Endothelial cell (in vitro differentiated cells): ENCODE measurements around the gene PLA2R1. TPM values are rescaled to one million over a fixed set of nuclear protein-coding genes. Genes with fewer than 3 reads are reported as not detected.

ENCODE experiments used
- DNase-seq: peaks from one replicate; pipeline ENCODE4 v3.0.0; 2021; ENCODE audit warnings: low spot score
- H3K27ac Mint-ChIP-seq: one replicate; pipeline ENCODE4 v1.8.0; 2021; ENCODE audit warnings: mixed read lengths, inconsistent platforms; ENCODE audit not compliant: unreplicated experiment
- H3K27me3 Mint-ChIP-seq: one replicate; pipeline ENCODE4 v1.8.0; 2021; ENCODE audit warnings: mild to moderate bottlenecking, moderate library complexity, mixed read lengths, inconsistent platforms; ENCODE audit not compliant: unreplicated experiment
- H3K36me3 Mint-ChIP-seq: one replicate; pipeline ENCODE4 v1.8.0; 2021; ENCODE audit warnings: mild to moderate bottlenecking, low read depth, mixed read lengths, inconsistent platforms; ENCODE audit not compliant: unreplicated experiment
- H3K4me1 Mint-ChIP-seq: one replicate; pipeline ENCODE4 v1.8.0; 2021; ENCODE audit warnings: mild to moderate bottlenecking, mixed read lengths, inconsistent platforms; ENCODE audit not compliant: unreplicated experiment
- H3K4me3 Mint-ChIP-seq: one replicate; pipeline ENCODE4 v1.8.0; 2021; ENCODE audit warnings: mild to moderate bottlenecking, mixed read lengths, inconsistent platforms; ENCODE audit not compliant: unreplicated experiment
- H3K9me3 Mint-ChIP-seq: one replicate; pipeline ENCODE4 v1.8.0; 2021; ENCODE audit warnings: mixed read lengths, inconsistent platforms; ENCODE audit not compliant: unreplicated experiment
- total RNA-seq: library from RNA; stranded (reverse); fragmentation: NEBNext Ultra II Directional; extraction: Animal tissue kit (Norgen Biotek cat#: 25700); gene quantifications from one replicate; pipeline ENCODE4 v1.2.1, GENCODE V29; 2021; ENCODE audit not compliant: unreplicated experiment
- TF ChIP-seq, protein P1 (sequence below): fragments of 200-600 bp; sonication (generic); IDR thresholded peaks from one replicate; pipeline ENCODE4 v1.5.0; 2021; ENCODE audit warnings: antibody characterized with exemption; ENCODE audit not compliant: unreplicated experiment

Gene PLA2R1
- total RNA-seq, 1 donor from 2014 or later, result 1.1 TPM

DNA sequence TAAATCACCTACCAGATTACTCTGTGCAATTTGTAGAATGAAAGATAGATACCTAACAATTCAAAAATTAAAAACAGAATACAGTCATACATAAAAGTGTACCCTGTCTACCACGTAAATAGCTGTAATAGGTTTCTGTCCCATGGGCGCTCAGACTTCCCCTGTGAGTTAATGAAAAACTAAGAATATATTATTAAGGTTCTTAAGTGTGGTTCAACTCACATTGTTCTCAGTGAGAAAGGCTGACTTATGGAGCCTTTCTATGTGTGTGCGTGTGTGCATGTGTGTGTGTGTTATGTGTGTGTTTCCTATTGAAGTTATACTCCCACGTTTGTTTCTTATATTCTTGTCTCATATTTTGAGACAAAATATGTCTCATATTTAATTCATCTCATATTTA lies 149.8 kb downstream of the PLA2R1 start:
- Mint-ChIP-seq H3K9me3 (no peaks in the 10 kb centered on the region), H3K4me3 (no peak overlapping the region), H3K27ac (no peak overlapping the region)

DNA sequence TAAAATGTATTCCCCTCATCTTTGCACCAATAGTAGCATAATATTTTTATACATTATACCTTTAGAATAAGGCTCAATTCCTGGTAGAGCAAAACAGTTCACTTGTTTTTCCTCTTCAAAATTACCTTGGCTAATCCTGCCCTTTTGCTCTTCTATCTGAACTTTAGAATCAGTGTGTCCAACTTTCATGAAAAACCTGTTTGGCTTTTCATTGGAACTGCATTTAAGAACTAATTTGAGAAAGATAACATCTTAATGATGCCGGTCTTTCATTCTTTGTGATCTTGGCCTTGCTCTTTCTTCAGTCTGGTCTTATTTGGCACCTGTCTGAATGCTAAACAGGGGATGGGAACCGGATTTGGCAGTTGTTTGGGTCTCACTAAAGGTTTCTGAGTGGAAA lies 151.5 kb downstream of the PLA2R1 start:
- TF ChIP-seq, protein P1, sequence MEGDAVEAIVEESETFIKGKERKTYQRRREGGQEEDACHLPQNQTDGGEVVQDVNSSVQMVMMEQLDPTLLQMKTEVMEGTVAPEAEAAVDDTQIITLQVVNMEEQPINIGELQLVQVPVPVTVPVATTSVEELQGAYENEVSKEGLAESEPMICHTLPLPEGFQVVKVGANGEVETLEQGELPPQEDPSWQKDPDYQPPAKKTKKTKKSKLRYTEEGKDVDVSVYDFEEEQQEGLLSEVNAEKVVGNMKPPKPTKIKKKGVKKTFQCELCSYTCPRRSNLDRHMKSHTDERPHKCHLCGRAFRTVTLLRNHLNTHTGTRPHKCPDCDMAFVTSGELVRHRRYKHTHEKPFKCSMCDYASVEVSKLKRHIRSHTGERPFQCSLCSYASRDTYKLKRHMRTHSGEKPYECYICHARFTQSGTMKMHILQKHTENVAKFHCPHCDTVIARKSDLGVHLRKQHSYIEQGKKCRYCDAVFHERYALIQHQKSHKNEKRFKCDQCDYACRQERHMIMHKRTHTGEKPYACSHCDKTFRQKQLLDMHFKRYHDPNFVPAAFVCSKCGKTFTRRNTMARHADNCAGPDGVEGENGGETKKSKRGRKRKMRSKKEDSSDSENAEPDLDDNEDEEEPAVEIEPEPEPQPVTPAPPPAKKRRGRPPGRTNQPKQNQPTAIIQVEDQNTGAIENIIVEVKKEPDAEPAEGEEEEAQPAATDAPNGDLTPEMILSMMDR, result no peak
- Mint-ChIP-seq H3K4me1 (no peaks in the 10 kb centered on the region), H3K27ac (no peak overlapping the region), H3K9me3 (no peaks in the 10 kb centered on the region), H3K4me3 (no peak overlapping the region), H3K27me3 (peaks cover 2% of the 10 kb centered on the region), H3K36me3 (no peaks in the 10 kb centered on the region)
- DNase-seq, result no peak

More for the DNA sequence above, 149.8 kb downstream of the PLA2R1 start:
- no peaks in the 10 kb centered on the region for H3K4me1 Mint-ChIP-seq
- TF ChIP-seq, protein P1, result no peak
- H3K36me3 Mint-ChIP-seq, result no peaks in the 10 kb centered on the region
- H3K27me3 Mint-ChIP-seq, result no peaks in the 10 kb centered on the region
- no peak for DNase-seq

DNA sequence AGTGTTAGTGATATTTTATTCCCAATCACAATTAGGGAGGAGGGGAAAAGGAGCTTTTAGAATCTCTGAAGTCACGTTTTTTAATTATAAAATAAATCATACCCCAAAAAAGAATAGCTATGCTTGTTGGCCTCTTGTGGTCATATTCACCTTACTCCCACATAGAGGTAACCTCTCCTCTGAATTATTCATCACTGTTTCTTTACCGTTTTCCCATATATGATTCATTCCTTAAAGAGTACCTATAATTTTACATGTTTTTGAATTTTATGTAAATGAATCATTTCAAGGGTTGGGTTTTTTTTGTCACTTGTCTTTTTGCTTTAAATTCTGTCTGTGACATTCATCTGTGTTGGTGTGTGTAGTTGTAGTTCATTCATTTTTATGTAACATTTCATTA lies 153.8 kb downstream of the PLA2R1 start:
- TF ChIP-seq, protein P1, result no peak
- Mint-ChIP-seq H3K36me3 (no peaks in the 10 kb centered on the region), H3K4me3 (no peak overlapping the region), H3K9me3 (no peaks in the 10 kb centered on the region), H3K4me1 (peaks cover 4% of the 10 kb centered on the region), H3K27ac (no peak overlapping the region), H3K27me3 (peaks cover 5% of the 10 kb centered on the region)
- DNase-seq, result no peak

DNA sequence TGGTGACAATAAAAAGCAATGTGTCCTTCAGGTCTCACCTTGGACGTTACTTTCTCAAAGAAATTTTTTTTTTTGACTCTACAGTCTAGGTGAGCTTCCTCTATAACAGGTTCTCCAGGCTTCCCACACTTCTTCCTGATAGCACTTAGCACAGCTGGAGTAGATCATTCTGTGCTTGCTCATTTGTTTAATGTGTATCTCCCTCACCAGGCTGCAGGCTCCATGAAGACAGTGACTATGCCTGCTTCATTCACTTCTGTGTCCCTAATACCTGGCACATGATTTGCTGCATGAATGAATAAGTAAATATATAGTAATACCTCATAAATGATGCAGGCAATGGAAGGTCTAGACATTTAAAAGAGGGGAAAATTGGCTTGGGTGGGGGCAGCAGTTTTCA lies 154.5 kb downstream of the PLA2R1 start:
- H3K9me3 Mint-ChIP-seq, result no peaks in the 10 kb centered on the region
- TF ChIP-seq, protein P1, result no peak
- H3K4me1 Mint-ChIP-seq, result peaks cover 8% of the 10 kb centered on the region
- no peak for DNase-seq
- H3K27me3 Mint-ChIP-seq, result peaks cover 9% of the 10 kb centered on the region
- no peak overlapping the region for H3K27ac Mint-ChIP-seq
- no peak overlapping the region for H3K4me3 Mint-ChIP-seq
- no peaks in the 10 kb centered on the region for H3K36me3 Mint-ChIP-seq

DNA sequence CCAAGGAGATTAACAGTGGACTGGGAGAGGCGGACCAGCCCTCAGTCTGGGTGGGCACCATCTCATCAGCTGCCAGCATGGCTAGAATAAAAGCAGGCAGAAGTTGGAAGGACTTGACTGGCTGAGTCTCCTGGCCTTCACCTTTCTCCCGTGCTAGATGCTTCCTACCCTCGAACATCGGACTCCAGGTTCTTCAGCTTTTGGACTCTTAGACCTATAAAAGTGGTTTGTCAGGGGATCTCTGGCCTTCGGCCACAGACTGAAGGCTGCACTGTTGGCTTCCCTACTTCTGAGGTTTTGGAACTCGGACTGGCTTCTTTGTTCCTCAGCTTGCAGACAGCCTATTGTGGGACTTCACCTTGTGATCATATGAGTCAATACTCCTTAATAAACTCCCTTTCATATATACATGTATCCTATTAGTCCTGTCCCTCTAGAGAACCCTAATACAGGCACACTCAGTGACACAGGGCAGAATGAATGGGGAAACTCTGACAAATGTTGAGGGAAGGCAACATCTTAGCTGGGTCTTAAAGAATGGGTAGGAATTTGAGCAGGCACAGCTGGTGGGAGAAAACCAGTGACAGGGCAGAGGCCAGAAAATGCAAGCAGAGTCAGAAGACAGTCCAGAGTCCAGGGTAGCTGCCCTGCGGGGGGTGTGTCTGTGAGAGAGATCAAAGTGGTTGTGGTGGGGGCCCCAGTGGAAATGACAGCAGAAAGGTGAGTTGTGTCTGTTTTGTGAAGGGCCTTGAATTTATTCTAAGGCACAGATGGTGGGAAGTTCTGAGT lies 156.3 kb downstream of the PLA2R1 start:
- TF ChIP-seq, protein P1, result no peak
- peaks cover 8% of the 10 kb centered on the region for H3K4me1 Mint-ChIP-seq
- no peak overlapping the region for H3K4me3 Mint-ChIP-seq
- no peaks in the 10 kb centered on the region for H3K9me3 Mint-ChIP-seq
- no peaks in the 10 kb centered on the region for H3K36me3 Mint-ChIP-seq
- no peak for DNase-seq
- no peak overlapping the region for H3K27ac Mint-ChIP-seq
- H3K27me3 Mint-ChIP-seq, result peaks cover 9% of the 10 kb centered on the region
